Stimulated activated CD8-positive, alpha-beta memory T cell treated with anti-CD3 and anti-CD28 coated beads, Interleukin-7, amount 100 ng/mL, for 48 hours (primary cell): Measurements from ENCODE around the gene TRAPPC10.
A peak's percentile ranks its signal among the peaks of the same experiment; 100 is the strongest.

ENCODE experiments used
- DNase-seq, 2 donors: peaks; one replicate each; pipeline ENCODE4 v3.0.0-alpha.2; 2020; ENCODE audit warnings: low read depth in 1 of 2; ENCODE audit errors: extremely low read depth in 1 of 2

The TRAPPC10 gene

DNA sequence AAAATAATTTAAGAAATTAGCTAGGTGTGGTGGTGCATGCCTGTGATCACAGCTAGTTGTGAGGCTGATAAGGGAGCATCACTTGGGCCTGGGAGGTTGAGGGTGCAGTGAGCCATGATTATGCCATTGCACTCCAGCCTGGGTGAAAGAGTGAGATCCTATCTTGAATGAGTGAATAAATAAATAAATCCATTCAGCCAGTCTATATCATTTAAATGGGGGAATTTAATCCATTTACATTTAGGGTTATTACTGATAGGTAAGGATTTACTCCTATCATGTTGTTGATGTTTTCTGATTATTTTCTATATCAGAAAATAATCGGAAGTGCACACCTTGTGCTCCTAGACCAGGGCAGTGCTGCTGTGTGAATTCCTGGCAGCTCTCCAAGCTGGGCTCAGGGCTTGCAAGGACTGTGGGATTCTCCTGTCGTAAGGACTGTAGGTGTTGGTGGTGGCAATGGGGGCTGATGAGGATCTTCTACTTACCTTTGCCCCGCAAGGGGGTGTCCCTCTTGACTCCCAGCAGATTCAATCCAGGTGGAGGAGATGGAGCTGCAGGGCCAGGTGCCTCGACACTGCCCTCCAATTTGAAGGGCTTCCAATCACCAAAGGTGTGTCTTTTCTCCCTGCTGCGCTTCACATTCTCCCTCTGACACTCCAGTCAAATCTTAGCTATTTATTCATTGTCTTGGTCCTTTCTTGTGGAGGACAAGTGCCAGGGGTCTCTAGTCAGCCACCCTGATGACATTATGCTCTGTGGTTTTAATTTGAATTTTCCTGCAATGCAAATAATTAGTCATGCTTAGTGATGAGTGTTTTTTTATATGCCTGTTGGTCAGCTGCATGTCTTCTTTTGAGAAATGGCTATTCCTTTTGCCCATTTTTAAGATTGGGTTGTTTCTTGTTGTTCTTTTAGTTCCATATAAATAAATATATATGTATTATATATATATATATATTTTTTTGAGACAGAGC is 14.1 kb upstream of the TRAPPC10 start:
- DNase-seq, result no peak

DNA sequence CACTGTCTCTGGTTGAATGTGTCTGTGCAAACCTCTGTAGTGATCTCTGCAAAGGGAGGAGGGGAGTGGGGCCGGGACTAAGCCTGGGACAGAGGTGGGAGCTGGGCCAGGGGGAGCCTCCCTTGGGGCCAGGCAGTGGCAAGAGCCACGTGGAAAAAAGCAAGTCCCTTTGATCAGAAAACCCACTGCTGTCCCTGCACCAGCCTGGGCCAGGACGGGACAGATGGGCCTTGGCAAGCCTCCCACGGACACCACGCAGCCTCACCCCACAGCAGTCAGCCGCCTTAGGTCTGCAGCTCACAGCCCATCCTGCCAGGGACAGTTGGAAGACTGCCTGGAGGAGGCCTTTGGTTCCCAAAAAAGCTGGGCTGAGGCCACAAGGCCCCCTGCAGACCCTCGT is 11.7 kb upstream of the TRAPPC10 start:
- DNase-seq, result no peak

DNA sequence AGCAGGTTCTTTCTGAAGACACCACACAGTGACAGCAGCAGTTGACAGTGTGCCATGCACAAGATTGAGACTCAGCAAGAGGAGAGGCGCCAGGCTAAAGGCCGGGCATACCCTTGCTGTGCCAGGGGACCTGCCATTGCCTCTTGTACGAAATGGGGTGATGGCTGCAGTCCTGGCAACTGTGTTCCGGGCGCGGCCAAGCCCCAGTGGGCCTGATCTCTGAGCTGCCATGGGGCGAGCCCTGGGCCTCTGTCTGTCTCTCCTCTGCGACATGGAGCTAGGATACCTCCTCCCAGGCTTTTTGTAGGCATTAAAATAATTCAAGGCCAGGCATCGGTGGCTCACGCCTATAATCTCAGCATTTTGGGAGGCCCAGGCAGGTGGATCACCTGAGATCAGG is 9.6 kb upstream of the TRAPPC10 start:
- no peak for DNase-seq

DNA sequence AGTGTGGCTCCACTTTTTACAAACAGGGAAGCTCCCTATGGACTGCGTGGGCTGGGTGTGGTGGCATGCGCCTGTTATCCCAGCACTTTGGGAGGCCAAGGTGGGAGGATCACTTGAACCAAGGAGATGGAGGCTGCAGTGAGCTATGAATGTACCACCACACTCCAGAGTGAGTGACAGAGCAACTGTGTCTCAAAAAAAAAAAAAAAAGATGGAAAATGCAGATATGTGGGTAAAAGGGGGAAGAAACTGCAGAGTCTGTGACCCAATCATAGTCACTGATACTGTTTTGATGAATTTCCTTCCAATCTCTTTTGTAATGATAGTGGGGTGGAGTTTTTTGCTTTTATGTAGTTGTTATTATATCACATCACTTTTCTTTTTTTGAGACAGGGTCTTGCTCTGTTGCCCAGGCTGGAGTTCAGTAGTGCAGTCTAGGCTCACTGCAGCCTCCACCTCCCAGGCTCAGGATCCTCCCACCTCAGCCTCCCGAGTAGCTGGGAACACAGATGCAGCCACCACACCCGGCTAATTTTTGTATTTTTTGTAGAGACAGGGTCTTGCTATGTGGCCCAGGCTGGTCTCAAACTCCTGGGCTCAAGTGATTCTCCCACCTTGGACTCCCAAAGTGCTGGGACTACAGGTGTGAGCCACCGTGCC is 8.7 kb upstream of the TRAPPC10 start:
- no peak for DNase-seq

DNA sequence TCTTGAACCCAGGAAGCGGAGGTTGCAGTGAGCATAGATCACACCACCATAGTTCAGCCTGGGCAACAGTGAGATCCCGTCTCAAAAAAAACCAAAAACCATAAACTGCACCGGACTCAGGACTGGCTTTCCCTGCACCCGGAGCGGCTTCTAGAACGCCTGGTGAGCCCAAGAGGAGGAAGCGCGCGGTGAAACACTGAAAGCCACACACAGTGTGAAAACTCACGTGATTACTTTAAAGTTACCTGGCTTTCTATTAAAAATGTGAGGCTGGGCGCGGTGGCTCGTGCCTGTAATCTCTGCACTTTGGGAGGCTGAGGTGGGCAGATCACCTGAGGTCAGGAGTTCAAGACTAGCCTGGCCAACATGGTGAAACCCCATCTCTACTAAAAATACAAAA is 7.0 kb upstream of the TRAPPC10 start:
- DNase-seq, result no peak

DNA sequence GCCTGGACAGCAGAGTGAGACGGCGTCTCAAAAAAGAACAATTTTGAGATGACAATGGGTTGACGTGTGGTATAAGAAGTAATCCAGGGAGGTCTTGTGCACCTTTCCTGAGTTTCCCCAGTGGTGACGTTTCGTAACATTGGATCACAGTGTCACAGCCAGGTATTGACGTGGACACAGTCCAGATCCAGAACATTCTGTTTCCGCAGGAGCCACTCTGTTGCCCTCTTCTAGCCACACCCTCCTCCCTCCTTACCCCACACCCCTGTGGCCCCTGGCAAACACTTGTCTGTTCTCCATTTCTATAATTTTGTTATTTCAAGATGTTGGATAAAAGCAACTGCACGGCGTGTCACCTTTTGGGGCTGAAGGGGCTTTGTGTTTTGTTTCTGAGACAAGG is 6.5 kb upstream of the TRAPPC10 start:
- DNase-seq, result no peak

DNA sequence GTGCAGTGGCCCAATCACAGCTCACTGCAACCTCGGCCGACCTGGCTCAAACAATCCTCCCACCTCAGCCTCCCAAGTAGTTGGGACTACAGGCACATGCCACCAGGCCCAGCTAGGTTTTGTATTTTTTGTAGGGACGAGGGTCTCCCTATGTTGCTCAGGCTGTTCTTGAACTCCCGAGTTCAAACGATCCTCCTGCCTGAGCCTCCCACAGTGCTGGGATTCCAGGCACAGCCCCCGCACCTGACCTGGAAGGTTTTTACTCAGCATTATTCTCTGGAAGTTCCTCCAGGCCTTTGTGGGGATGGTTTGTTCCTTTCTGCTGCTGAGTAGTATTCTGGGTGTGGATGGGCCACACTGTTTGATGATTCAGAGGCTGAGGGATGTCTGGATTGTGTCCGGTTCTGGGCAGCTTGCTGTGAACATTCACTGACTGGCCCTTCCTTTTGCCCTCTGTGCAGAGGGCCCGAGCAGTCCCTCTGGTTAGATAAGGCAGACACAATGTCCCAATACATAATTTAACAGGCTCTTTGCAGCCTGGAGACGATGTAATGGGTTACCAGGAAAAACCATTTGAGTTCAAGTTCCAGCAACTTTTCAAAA is 6.0 kb upstream of the TRAPPC10 start:
- no peak for DNase-seq

DNA sequence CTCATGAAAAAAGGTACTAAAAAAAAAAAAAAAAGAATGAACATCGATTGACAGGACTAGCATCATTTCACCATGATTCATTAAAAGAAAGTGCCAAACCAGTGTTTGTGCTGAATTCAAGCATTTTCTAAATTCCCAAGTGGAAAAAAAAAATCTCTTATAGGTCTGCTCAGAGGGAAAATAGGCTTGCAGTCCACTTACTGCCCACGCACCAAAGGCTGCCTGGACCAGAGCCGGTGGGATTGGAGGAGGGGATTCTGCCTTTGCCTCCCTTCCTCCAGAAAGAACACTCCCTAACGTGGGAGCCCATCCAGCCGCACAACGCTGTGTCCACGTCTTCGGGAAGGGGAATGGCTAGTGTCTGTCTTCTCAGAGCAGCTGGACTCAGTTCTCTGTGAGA is 5.5 kb upstream of the TRAPPC10 start:
- DNase-seq, result no peak

DNA sequence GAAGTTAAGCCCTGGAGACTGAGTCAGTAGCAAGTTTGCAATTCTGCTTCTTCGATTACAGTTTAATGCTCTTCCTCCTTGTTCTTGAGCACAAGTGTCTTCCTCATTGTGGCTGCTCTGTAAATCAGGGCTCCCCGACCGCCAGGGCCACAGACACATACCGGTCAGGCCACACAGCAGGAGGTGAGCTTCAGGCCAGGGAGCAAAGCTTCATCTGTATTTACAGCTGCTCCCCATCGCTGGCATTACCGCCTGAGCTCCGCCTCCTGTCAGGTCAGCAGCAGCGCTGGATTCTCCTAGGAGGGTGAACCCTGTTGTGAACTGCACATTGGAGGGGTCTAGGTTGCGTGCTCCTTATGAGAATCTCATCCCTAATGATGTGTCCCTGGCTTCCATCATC is 1.7 kb upstream of the TRAPPC10 start:
- no peak for DNase-seq

DNA sequence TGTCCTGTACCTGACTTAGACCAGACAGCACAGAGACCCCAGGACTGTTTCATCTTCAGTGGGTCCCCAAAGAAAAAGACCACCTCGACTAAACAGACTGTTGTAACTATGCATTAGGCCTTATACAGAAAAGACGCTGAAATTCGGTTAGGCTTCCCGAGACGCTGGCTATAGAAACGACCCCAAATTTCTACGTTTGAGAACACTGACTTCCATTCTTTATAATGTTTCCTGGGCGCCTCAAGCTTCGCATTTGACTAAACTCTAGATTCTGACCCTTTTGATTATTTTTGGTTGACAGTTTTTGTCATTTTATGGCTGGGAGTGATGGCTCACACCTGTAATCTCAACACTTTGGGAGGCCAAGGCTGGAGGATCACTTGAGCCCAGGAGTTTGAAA is 986 bp upstream of the TRAPPC10 start:
- DNase-seq, result no peak

DNA sequence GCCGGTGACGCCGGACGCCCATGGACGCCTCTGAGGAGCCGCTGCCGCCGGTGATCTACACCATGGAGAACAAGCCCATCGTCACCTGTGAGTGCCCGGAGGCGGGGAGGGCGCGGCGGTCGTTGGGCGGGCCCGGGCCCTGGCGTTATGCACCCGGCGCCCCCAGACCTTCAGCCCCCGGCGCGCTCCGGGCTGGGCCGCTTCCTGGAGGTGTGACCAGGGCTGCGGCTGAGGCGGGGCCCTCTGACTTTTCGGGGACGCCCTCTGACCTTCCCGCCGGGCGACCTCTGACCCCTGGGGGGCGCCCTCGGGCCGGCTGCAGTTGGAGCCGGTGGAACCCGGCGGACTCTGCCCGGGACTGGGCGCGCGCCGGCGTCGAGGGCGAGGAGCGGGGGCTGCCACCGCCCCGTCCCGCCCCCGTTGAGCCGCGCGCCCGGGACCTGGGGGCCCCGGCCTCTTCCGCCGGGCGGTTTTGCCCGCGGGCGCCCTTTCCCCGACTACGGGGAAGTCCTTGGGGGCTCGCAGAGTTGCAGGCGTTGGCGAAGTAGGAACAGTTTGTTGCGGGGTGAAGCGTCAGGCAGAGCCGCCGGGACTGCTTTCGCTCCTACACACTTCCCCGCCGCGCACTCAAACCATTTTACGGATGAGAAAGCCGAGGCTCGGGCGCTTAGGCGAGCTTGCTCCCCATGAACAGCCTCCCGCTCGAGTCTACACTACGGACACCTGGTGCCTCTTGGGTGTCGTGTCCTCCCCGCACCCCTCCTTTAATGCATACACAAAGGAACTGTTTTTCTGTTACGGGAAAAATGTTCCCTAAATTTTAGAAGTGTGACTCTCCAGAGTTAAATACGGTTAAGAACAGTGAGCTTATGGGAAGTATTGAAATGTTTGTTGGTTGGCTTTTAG is 618 bp downstream of the TRAPPC10 start:
- peak; percentile 79 to 83 for DNase-seq

DNA sequence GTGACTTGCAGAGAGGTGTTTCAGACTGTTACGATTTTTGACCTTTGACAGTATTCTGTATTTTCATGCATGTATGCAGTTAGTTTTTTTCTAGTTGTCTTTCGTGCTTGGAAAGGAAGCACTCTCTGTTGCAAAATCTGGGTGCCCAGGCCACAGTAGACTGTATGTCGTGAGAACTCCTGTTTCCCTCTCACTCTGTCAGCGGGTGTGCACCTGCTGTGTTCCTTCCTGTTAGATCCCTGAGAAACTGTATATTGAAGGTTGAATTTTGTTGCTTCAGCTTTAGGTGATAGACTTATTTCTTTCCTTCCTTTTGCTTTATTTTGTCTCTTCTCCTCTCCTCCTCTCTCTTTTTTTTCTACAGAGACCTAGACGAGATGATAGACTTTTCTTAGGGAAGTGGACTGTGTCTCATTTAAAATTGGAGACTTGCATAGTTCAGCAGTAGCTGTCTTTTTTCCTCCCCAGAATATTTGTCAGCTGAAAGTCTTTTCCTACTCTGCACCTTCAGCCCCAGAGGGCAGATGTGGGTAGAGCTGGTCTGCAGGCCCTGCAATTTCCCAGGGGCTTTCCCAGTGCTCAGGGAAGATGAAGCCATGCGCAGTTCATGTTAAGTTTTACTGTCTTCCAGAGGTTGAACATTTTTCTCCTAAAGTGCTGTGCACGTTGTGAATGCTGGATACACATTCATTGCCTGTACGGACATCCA is 1.4 kb downstream of the TRAPPC10 start:
- DNase-seq, result no peak

DNA sequence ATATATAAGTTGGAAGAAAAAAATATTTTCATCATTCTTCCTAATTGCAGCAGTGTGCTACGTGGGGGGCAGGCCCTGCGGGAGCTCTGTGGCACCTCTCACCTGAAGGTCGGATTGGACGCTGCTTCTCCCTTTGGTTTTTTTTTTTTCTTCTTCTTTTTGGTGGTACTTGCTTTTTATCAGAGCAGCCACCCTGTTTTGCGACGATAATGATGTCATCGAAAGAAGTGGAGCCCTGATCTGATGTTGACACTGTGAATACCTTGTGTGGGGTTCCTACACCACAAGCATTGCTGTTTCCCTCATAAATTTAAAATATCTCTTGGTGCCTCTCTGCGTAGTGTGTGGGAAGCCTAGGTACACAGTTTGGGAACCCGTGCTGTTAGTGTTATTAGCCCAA is 5.5 kb downstream of the TRAPPC10 start:
- no peak for DNase-seq

DNA sequence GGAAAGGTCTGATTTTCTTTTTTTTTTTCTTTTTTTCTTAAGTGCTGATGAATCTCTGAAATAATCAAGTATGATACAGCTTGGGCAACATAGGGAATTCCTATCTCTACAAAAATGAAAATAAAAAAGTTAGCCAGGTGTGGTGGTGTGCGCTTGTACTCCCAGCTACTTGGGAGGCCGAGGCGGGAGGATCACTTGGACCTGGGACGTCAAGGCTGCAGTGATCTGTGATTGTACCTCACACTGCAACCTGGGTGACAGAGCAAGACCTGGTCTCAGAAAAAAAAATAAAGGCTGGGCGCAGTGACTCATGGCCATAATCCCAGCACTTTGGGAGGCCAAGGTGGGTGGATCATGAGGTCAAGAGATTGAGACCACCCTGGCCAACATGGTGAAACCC is 6.0 kb downstream of the TRAPPC10 start:
- DNase-seq, result no peak

DNA sequence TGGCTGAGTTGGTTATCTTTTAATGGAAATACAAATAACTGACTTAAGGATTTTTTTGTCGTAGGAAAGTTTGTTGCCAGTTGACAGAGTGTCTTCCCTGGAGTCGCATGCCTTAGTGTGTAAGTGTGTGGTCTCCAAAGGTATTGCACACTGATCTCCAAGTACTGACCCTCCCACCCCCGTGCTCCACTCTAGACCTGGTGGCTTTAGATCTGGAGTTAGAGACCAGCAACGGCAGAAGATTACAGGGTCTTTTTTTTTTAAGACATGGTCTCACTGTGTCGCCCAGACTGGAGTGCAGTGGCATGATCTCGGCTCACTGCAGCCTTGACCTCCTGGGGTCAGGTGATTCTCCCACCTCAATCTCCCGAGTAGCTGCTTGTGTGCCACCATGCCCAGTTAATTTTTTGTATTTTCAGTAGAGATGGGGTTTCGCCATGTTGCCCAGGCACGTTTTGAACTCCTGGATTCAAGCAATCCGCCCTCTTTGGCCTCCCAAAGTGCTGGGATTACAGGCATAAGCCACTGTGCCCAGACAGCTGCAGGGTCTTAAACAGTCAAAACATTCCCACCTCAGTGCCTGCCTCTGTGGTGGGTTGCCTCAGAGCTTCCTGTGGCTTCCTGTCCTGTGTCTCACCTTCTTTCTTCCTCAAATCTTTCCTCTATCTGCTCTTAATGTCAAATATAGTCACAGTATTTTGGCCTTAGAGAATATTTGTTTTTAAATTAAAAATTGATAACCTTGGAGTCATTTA is 6.9 kb downstream of the TRAPPC10 start:
- DNase-seq, result no peak

DNA sequence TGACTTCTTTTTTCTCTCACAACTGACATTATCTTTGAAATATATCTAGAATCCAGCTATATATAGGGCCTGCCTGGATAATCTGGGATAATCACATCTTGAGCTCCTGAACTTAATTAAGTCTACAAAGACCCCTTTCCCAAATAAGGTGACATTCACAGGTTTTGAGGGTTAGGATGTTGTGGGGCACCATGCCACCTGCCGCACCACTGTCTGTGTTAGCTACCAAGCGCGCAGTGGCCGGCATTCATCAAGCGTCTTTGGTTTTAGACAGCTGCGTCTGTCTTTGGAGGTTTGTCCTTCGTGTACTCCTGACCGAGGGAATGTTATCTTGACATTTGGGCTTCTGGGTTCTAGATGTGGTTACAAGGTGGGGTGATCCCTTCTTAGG is 7.5 kb downstream of the TRAPPC10 start:
- DNase-seq, result no peak

DNA sequence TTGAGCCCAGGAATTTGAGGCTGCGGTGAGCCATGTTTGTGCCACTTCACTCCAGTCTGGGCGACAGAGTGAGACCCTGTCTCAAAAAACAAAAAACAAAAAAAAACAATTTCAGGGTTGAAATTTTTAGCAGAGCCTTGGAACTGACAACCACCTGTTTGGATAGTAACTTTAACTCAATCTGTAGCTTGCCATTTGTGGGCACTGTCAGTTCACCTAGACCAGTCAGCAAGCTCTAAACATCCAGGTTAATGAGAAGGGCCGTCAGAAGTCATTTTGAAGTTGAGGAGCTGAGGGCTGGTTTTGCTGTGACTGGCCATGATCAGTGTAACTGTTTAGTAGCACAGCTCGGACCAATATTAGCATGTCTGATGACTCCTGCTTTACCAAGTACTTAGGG is 8.4 kb downstream of the TRAPPC10 start:
- DNase-seq, result no peak

DNA sequence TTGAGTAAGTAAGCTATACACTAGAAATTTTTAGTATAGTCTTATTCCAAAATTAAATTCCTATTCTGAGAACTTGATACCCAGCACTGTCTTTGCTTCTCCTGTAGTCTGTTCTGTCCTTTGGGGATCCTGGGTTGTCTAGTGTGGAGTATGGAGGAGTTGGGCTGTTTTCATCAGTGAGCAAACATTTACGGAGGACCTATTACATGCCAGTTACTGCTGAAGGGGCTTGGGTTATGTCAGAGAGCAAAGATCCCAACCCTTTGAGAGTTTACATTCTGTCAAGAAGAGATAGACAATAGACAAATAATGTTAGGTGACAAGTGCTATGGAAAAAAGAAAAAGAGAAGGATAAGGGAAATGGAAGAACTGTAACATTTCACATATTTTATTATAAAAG is 9.0 kb downstream of the TRAPPC10 start:
- no peak for DNase-seq

DNA sequence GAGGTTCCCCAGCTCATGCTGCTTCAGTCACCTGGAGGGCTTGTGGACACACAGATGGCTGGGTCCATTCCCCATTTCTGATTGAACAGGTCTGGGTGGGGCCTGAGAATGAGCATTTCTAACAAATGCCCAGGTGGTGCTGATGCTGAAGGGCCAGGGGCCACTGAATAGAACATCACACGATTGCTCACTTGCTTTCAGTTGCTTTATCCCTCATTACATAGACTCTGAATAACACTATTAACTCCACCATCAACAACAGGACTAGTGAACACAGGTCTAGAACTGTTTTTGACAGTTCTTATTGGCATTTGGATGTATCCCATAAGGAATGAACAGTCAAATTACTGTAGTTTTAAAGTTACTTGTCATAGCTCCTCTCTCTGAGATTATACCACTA is 12.1 kb downstream of the TRAPPC10 start:
- DNase-seq, result no peak
